K562 (cell line): ENCODE measurements around the gene OBSCN. TPM values are rescaled to one million over a fixed set of nuclear protein-coding genes. Genes with fewer than 3 reads are reported as not detected.

ENCODE experiments used
- AFF4 ChIP-seq: sonication (generic); formaldehyde crosslinking; IDR thresholded peaks from 2 replicates; pipeline ENCODE4 v1.8.0; 2023; ENCODE audit warnings: mild to moderate bottlenecking, missing genetic modification reagents
- ARNT ChIP-seq, 2 experiments: fragments of 450-650 bp; IDR thresholded peaks; 2 replicates each; pipeline ENCODE4 v1.6.1; 2016; ENCODE audit warnings: mild to moderate bottlenecking in 1 of 2
- DNMT1 ChIP-seq: fragments of 450-650 bp; IDR thresholded peaks from 2 replicates; pipeline ENCODE4 v1.6.1; 2016; ENCODE audit warnings: antibody characterized with exemption, mild to moderate bottlenecking
- ETV1 ChIP-seq: fragments of 450-650 bp; conservative IDR thresholded peaks from 2 replicates; pipeline ENCODE4 v1.6.1; 2016; ENCODE audit warnings: missing genetic modification characterization, control low read depth, low read depth, missing compliant biosample characterization
- ETV6 ChIP-seq, 3 experiments: fragments of 150-350 bp in 1 of 3; sonication (generic) in 1 of 3; formaldehyde crosslinking in 1 of 3; IDR thresholded peaks; 2 replicates each; pipeline versions ENCODE4 v1.6.1 to v1.8.0; 2014 to 2022; ENCODE audit warnings: borderline replicate concordance in 2 of 3, low read depth in 2 of 3, antibody characterized with exemption in 1 of 3, low read length in 1 of 3, mild to moderate bottlenecking in 1 of 3, missing genetic modification reagents in 1 of 3
- KAT7 ChIP-seq: sonication (generic); formaldehyde crosslinking; IDR thresholded peaks from 2 replicates; pipeline ENCODE4 v1.8.0; 2022; ENCODE audit warnings: missing genetic modification reagents, mild to moderate bottlenecking, borderline replicate concordance
- KLF16 ChIP-seq: IDR thresholded peaks from 2 replicates; pipeline ENCODE4 v1.6.1; 2016; ENCODE audit warnings: antibody characterized with exemption
- NR2F6 ChIP-seq: fragments of 450-650 bp; formaldehyde crosslinking; IDR thresholded peaks from 2 replicates; pipeline ENCODE4 v1.4.0; 2020; ENCODE audit warnings: mild to moderate bottlenecking
- PATZ1 ChIP-seq: fragments of 250-450 bp; sonication (Bioruptor Pico); IDR thresholded peaks from 2 replicates; pipeline ENCODE4 v1.5.0; 2020; ENCODE audit warnings: mild to moderate bottlenecking, borderline replicate concordance
- RBM17 ChIP-seq: fragments of 200-400 bp; formaldehyde crosslinking; IDR thresholded peaks from 2 replicates; pipeline ENCODE4 v1.6.1; 2017; ENCODE audit warnings: low read depth, mild to moderate bottlenecking, low read length, borderline replicate concordance
- TCF7L2 ChIP-seq: fragments of 150-350 bp; IDR thresholded peaks from 2 replicates; pipeline ENCODE4 v1.6.1; 2016; ENCODE audit warnings: low read depth, mild to moderate bottlenecking, low read length, moderate library complexity
- TFAM ChIP-seq: fragments of 250-450 bp; sonication (Bioruptor Pico); conservative IDR thresholded peaks from 2 replicates; pipeline ENCODE4 v1.5.0; 2021; ENCODE audit warnings: mild to moderate bottlenecking, moderate library complexity
- USF2 ChIP-seq: sonication (generic); formaldehyde crosslinking; IDR thresholded peaks from 2 replicates; pipeline ENCODE4 v1.5.0; 2020; ENCODE audit warnings: missing genetic modification reagents
- ZC3H11A ChIP-seq: IDR thresholded peaks from 2 replicates; pipeline ENCODE4 v1.6.1; 2012; ENCODE audit warnings: low read depth, low read length, improper control_type of control experiment
- ZNF134 ChIP-seq: fragments of 250-450 bp; sonication (Bioruptor Pico); conservative IDR thresholded peaks from 2 replicates; pipeline ENCODE4 v1.4.0; 2020
- ZNF197 ChIP-seq: fragments of 200-800 bp; sonication (Bioruptor generic); IDR thresholded peaks from 2 replicates; pipeline ENCODE4 v1.6.1; 2016; ENCODE audit warnings: low read depth, missing genetic modification characterization, missing compliant biosample characterization
- ZNF224 ChIP-seq: sonication (generic); formaldehyde crosslinking; IDR thresholded peaks from 2 replicates; pipeline ENCODE4 v1.8.0; 2022; ENCODE audit warnings: mild to moderate bottlenecking, missing genetic modification reagents
- ZNF3 ChIP-seq: fragments of 250-450 bp; sonication (Bioruptor Pico); IDR thresholded peaks from 2 replicates; pipeline ENCODE4 v1.5.0; 2021; ENCODE audit warnings: mild to moderate bottlenecking, moderate library complexity
- ZNF316 ChIP-seq: fragments of 450-650 bp; IDR thresholded peaks from 2 replicates; pipeline ENCODE4 v1.6.1; 2016
- ZNF589 ChIP-seq: fragments of 200-800 bp; sonication (Bioruptor generic); IDR thresholded peaks from 2 replicates; pipeline ENCODE4 v1.6.1; 2016; ENCODE audit warnings: low read depth, missing genetic modification characterization, missing compliant biosample characterization
- ZNF766 ChIP-seq: fragments of 200-800 bp; sonication (Bioruptor generic); conservative IDR thresholded peaks from 2 replicates; pipeline ENCODE4 v1.6.1; 2016; ENCODE audit warnings: missing genetic modification characterization, missing compliant biosample characterization
- ZNF830 ChIP-seq: fragments of 250-450 bp; sonication (Bioruptor Pico); IDR thresholded peaks from 2 replicates; pipeline ENCODE4 v1.5.0; 2021; ENCODE audit warnings: mild to moderate bottlenecking
- polyA plus RNA-seq, 8 experiments: library from polyadenylated mRNA; depleted of rRNA in 4 of 8; stranded (reverse) in 5 of 8; unstranded in 3 of 8; fragments of >200 nt; fragmentation: Nextera tagmentation in 2 of 8; fragmentation: Illumina TruSeq in 1 of 8; extraction: Ambion mirVana in 2 of 8; extraction: Trizol in 1 of 8; gene quantifications; 2 replicates each; pipeline versions ENCODE4 v1.2.1 to v1.2.3, GENCODE V29; 2011 to 2014; ENCODE audit warnings: inconsistent platforms in 1 of 8, missing spikeins in 1 of 8
- total RNA-seq, 7 experiments: library from RNA; depleted of rRNA in 6 of 7; stranded (reverse); fragments of >200 nt in 6 of 7; fragmentation: Illumina TruSeq in 2 of 7; extraction: Trizol in 2 of 7; gene quantifications; 2 replicates each; pipeline versions ENCODE4 v1.2.1 to v1.2.3, GENCODE V29; 2011 to 2021; ENCODE audit warnings: low replicate concordance in 1 of 7

Gene OBSCN
- total and polyA plus RNA-seq, 9 of the 15 experiments (the other 6 are each of a cell fraction or from before 2014, with no cell fraction given) = 0.18 to 19.7 (median 3.6) TPM

GRCh38 chr1:228164561-228165371, 43.1 kb upstream of the OBSCN start (continued):
- no peak for TF ChIP-seq AFF4
- no peak for TF ChIP-seq USF2 (CRISPR knock-in tag)
- no peak for TF ChIP-seq RBM17
- no peak for TF ChIP-seq DNMT1
- TF ChIP-seq ZNF3 = no peak
- no peak for TF ChIP-seq ZNF830
- TF ChIP-seq ZNF766 (CRISPR knock-in tag) = no peak
- TF ChIP-seq PATZ1 (CRISPR knock-in tag) = no peak
- TF ChIP-seq TFAM (CRISPR knock-in tag) = no peak
- TF ChIP-seq ZNF589 (CRISPR knock-in tag) = peak; percentile 78; the same call in 1 of the 2 replicates
- TF ChIP-seq ETV1 (tag) = no peak
- TF ChIP-seq ZC3H11A = no peak
- 0 out of 2 replicates have a peak, but pooled peaks have one; percentile 58 for TF ChIP-seq ZNF134 (CRISPR knock-in tag)
- TF ChIP-seq NR2F6 = no peak; the same call in 1 of the 2 replicates
- peak; percentile 93 for TF ChIP-seq KLF16
- TF ChIP-seq ZNF197 = 0 out of 2 replicates have a peak, but pooled peaks have one; percentile 52
- no peak for TF ChIP-seq ETV6 (IDR thresholded peaks at IDR 0.05; ENCODE audit: borderline replicate concordance in 1 of 2, low read depth in 2 of 2, low read length in 1 of 2)
- no peak for TF ChIP-seq ETV6 (CRISPR knock-in tag; IDR thresholded peaks at IDR 0.05; ENCODE audit: borderline replicate concordance)
- no peak for TF ChIP-seq KAT7
- TF ChIP-seq ARNT (IDR thresholded peaks at IDR 0.05) = peak in 1 of 2 experiments; percentile 20; a peak in 2 of 4 replicates
- TF ChIP-seq TCF7L2 = no peak
- peak; percentile 65; the same call in 1 of the 2 replicates for TF ChIP-seq ZNF316
- TF ChIP-seq ZNF224 (CRISPR knock-in tag) = no peak
